IMR-90 (cell line): Measurements from ENCODE around the gene NPFFR2. TPM values are rescaled to one million over a fixed set of nuclear protein-coding genes. Genes with fewer than 3 reads are reported as not detected.

ENCODE experiments used
- ATAC-seq: fragments of 200-7000 bp; cut with Tn5 transposase; 2 replicates; pipeline ENCODE4 v1.9.1; 2020; ENCODE audit warnings: low read depth, mild to moderate bottlenecking, moderate library complexity
- BruUV-seq: library from RNA; stranded (reverse); fragments of 400-500 nt; replicated peaks from 2 replicates; lab custom pipeline; 2021; lab: Mats Ljungman, UMichigan
- CTCF ChIA-PET: fragments of 300-600 bp; formaldehyde crosslinking; extraction: SDS; loops from one replicate; lab custom pipeline; 2021; ENCODE audit warnings: antibody characterized with exemption; lab: Yijun Ruan, JAX
- POLR2A ChIA-PET: fragments of 300-600 bp; sonication (Branson Sonifier 250); formaldehyde crosslinking; loops from one replicate; lab custom pipeline; 2022; ENCODE audit warnings: antibody characterized with exemption; ENCODE audit not compliant: unreplicated experiment; lab: Charles Lee
- DNase-seq: peaks from one replicate; pipeline ENCODE4 v3.0.0; 2013
- H2AFZ ChIP-seq: replicated peaks from 2 replicates; pipeline ENCODE3; 2013; ENCODE audit warnings: low read length, mild to moderate bottlenecking; ENCODE audit not compliant: poor library complexity
- H2AK5ac ChIP-seq: 2 replicates; pipeline ENCODE4 v1.6.1; 2013; ENCODE audit warnings: low read depth, low read length, inconsistent platforms
- H2AK9ac ChIP-seq: replicated peaks from 2 replicates; pipeline ENCODE3; 2013; ENCODE audit warnings: mild to moderate bottlenecking, low read depth, low read length, moderate library complexity; ENCODE audit not compliant: poor library complexity
- H2BK120ac ChIP-seq: 2 replicates; pipeline ENCODE4 v1.6.1; 2013; ENCODE audit warnings: low read depth, low read length, inconsistent platforms
- H2BK15ac ChIP-seq: 3 replicates; pipeline ENCODE4 v1.6.1; 2013; ENCODE audit warnings: low read depth, low read length, inconsistent platforms
- H2BK20ac ChIP-seq: 2 replicates; pipeline ENCODE4 v1.6.1; 2013; ENCODE audit warnings: low read depth, mild to moderate bottlenecking, inconsistent platforms, low read length, moderate library complexity
- H2BK5ac ChIP-seq: 2 replicates; pipeline ENCODE4 v1.6.1; 2013; ENCODE audit warnings: mild to moderate bottlenecking, low read depth, low read length, inconsistent platforms; ENCODE audit not compliant: poor library complexity, severe bottlenecking
- H3K14ac ChIP-seq: replicated peaks from 2 replicates; pipeline ENCODE4 v1.6.1; 2013; ENCODE audit warnings: low read depth, low read length, inconsistent platforms
- H3K18ac ChIP-seq: 2 replicates; pipeline ENCODE4 v1.6.1; 2013; ENCODE audit warnings: low read depth, low read length, control low read depth
- H3K23ac ChIP-seq: 2 replicates; pipeline ENCODE4 v1.6.1; 2013; ENCODE audit warnings: low read depth, low read length, inconsistent platforms
- H3K27ac ChIP-seq: 2 replicates; pipeline ENCODE4 v1.5.1; 2013; ENCODE audit warnings: mild to moderate bottlenecking, control low read depth, low read length; ENCODE audit not compliant: insufficient read depth
- H3K27me3 ChIP-seq: 2 replicates; pipeline ENCODE4 v1.6.1; 2013; ENCODE audit warnings: low read length; ENCODE audit not compliant: control insufficient read depth, insufficient read depth
- H3K36me3 ChIP-seq: 2 replicates; pipeline ENCODE4 v1.6.1; 2013; ENCODE audit warnings: low read length, mixed read lengths; ENCODE audit not compliant: control insufficient read depth, insufficient read depth
- H3K4ac ChIP-seq: 2 replicates; pipeline ENCODE4 v1.6.1; 2013; ENCODE audit warnings: low read depth, low read length, inconsistent platforms
- H3K4me1 ChIP-seq: 2 replicates; pipeline ENCODE4 v1.6.1; 2013; ENCODE audit warnings: low read length, mixed read lengths; ENCODE audit not compliant: control insufficient read depth, insufficient read depth
- H3K4me2 ChIP-seq: 2 replicates; pipeline ENCODE4 v1.6.1; 2013; ENCODE audit warnings: low read depth, mild to moderate bottlenecking, control low read depth, low read length, moderate library complexity
- H3K4me3 ChIP-seq: 2 replicates; pipeline ENCODE4 v1.5.1; 2013; ENCODE audit warnings: low read depth, mild to moderate bottlenecking, control low read depth, low read length, moderate library complexity; ENCODE audit not compliant: insufficient read depth
- H3K56ac ChIP-seq: 2 replicates; pipeline ENCODE4 v1.6.1; 2013; ENCODE audit warnings: low read length, inconsistent platforms; ENCODE audit not compliant: insufficient read depth; ENCODE audit errors: extremely low read depth
- H3K79me1 ChIP-seq, 2 experiments: 2 replicates each; pipeline ENCODE4 v1.6.1; 2013; ENCODE audit warnings: low read length in 2 of 2, inconsistent platforms in 1 of 2, low read depth in 1 of 2
- H3K9ac ChIP-seq: 2 replicates; pipeline ENCODE4 v1.6.1; 2013; ENCODE audit warnings: low read depth, low read length, control low read depth
- H3K9me1 ChIP-seq: 2 replicates; pipeline ENCODE4 v1.6.1; 2013; ENCODE audit warnings: low read length, inconsistent platforms; ENCODE audit not compliant: insufficient read depth
- H3K9me3 ChIP-seq: 2 replicates; pipeline ENCODE4 v1.6.1; 2013; ENCODE audit warnings: low read length; ENCODE audit not compliant: control insufficient read depth, insufficient read depth
- H4K20me1 ChIP-seq: 2 replicates; pipeline ENCODE4 v1.6.1; 2013; ENCODE audit warnings: low read length, inconsistent platforms; ENCODE audit not compliant: insufficient read depth
- H4K5ac ChIP-seq: 2 replicates; pipeline ENCODE4 v1.6.1; 2013; ENCODE audit warnings: mild to moderate bottlenecking, low read depth, low read length, control low read depth
- H4K8ac ChIP-seq, 2 experiments: 2 replicates each; pipeline ENCODE4 v1.6.1; 2013; ENCODE audit warnings: low read depth in 2 of 2, low read length in 2 of 2, control low read depth in 1 of 2, inconsistent platforms in 1 of 2
- H4K91ac ChIP-seq: 2 replicates; pipeline ENCODE4 v1.6.1; 2013; ENCODE audit warnings: low read depth, low read length, inconsistent platforms; ENCODE audit not compliant: insufficient read depth
- CEBPB ChIP-seq: IDR thresholded peaks from 2 replicates; pipeline ENCODE4 v1.6.1; 2012; ENCODE audit warnings: low read depth, low read length, improper control_type of control experiment
- CHD1 ChIP-seq: IDR thresholded peaks from 2 replicates; pipeline ENCODE4 v1.6.1; 2012; ENCODE audit warnings: low read depth, low read length, improper control_type of control experiment
- FOS ChIP-seq: fragments of 150-350 bp; IDR thresholded peaks from 2 replicates; pipeline ENCODE4 v1.6.1; 2016; ENCODE audit warnings: low read depth, low read length
- MAFK ChIP-seq: IDR thresholded peaks from 2 replicates; pipeline ENCODE4 v1.6.1; 2012; ENCODE audit warnings: low read depth, low read length, improper control_type of control experiment
- MAZ ChIP-seq: IDR thresholded peaks from 2 replicates; pipeline ENCODE4 v1.6.1; 2012; ENCODE audit warnings: low read depth, mild to moderate bottlenecking, low read length, improper control_type of control experiment, moderate library complexity, borderline replicate concordance
- NFE2L2 ChIP-seq: fragments of 150-350 bp; IDR thresholded peaks from 2 replicates; pipeline ENCODE4 v1.6.1; 2016; ENCODE audit warnings: low read depth, mild to moderate bottlenecking, low read length
- POLR2A ChIP-seq: IDR thresholded peaks from 2 replicates; pipeline ENCODE4 v1.6.1; 2012; ENCODE audit warnings: mild to moderate bottlenecking, low read depth, low read length
- RAD21 ChIP-seq: IDR thresholded peaks from 2 replicates; pipeline ENCODE4 v1.6.1; 2012; ENCODE audit warnings: low read length, improper control_type of control experiment
- RCOR1 ChIP-seq: IDR thresholded peaks from 2 replicates; pipeline ENCODE4 v1.6.1; 2012; ENCODE audit warnings: mild to moderate bottlenecking, low read length, improper control_type of control experiment; ENCODE audit not compliant: insufficient replicate concordance
- RFX5 ChIP-seq: IDR thresholded peaks from 2 replicates; pipeline ENCODE4 v1.8.0; 2012; ENCODE audit warnings: low read depth, mild to moderate bottlenecking, low read length, moderate library complexity
- SMC3 ChIP-seq: fragments of 150-350 bp; IDR thresholded peaks from 2 replicates; pipeline ENCODE4 v1.6.1; 2016; ENCODE audit warnings: low read depth, mild to moderate bottlenecking, antibody characterized with exemption, low read length, moderate library complexity
- WGBS, 2 experiments: methylation state at CpG; one replicate each; pipeline versions ENCODE4 v1.1.5 to v1.1.7; 2013; ENCODE audit warnings: missing lambda C conversion rate in 2 of 2; ENCODE audit not compliant: insufficient read length in 1 of 2; ENCODE audit errors: extremely low coverage in 2 of 2; 5-methylcytosine and 5-hydroxymethylcytosine counted together
- dilution Hi-C: fragments of 300-500 bp; cut with HindIII; formaldehyde crosslinking; loops from one replicate; pipeline ENCODE4 v1.14.3; 2018; ENCODE audit warnings: low sequenced_read_pairs; ENCODE audit not compliant: unreplicated experiment
- in situ Hi-C: fragments of 300-500 bp; cut with MboI; formaldehyde crosslinking; loops from 3 replicates; pipeline ENCODE4 v1.14.3; 2019; ENCODE audit warnings: low sequenced_read_pairs, inconsistent platforms, mixed read lengths
- intact Hi-C: fragments of 100-400 bp; cut with micrococcal nuclease; formaldehyde crosslinking; loops from 2 replicates; pipeline ENCODE4 v1.10.0; 2022
- polyA plus RNA-seq, 3 experiments: library from polyadenylated mRNA; depleted of rRNA; stranded (reverse); fragments of >200 nt; gene quantifications; 2 replicates each; pipeline ENCODE4 v1.2.3, GENCODE V29; 2012; ENCODE audit warnings: low replicate concordance in 1 of 3
- total RNA-seq: library from RNA; depleted of rRNA; stranded (reverse); fragments of >200 nt; gene quantifications from 2 replicates; pipeline ENCODE4 v1.2.3, GENCODE V29; 2012
- TF ChIP-seq, protein P1 (sequence below): fragments of 150-350 bp; IDR thresholded peaks from 2 replicates; pipeline ENCODE4 v1.6.1; 2017; ENCODE audit warnings: mild to moderate bottlenecking, antibody characterized with exemption, low read length, low read depth
- TF ChIP-seq, protein P2 (sequence below): conservative IDR thresholded peaks from 2 replicates; pipeline ENCODE4 v1.5.1; 2012; ENCODE audit warnings: mild to moderate bottlenecking, low read depth, low read length, improper control_type of control experiment
- TF ChIP-seq, protein P3 (sequence below): fragments of 150-350 bp; IDR thresholded peaks from 2 replicates; pipeline ENCODE4 v1.6.1; 2016; ENCODE audit warnings: low read depth, mild to moderate bottlenecking, low read length, moderate library complexity, borderline replicate concordance

The NPFFR2 gene
- total and polyA plus RNA-seq, 2 of the 4 experiments (the other 2 are of a cell fraction), result not detected

DNA sequence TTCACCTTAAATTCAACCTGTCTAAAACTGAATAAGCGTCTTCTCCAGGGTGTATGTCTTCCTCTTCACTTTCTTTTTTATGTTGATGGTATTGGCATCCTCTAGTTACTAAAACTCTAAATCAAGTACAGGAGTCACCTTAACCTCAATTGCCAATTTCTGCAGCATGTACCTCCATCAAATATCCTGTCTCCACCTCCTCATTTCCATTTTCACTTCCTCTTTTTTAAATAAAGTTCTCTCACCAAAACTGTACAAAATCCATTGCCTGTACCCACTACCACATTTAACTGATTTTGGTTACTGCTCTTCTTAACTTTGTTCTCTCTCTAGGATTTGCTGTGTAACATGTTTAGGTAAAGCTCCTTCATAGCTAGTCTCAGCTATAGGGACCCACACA is 9.2 kb upstream of the NPFFR2 start:
- Histone ChIP-seq H2AK9ac (no peak overlapping the region), H3K27me3 (no peaks in the 10 kb centered on the region), H3K23ac (no peak overlapping the region), H4K5ac (no peak overlapping the region), H3K4me3 (no peak overlapping the region), H4K20me1 (no peaks in the 10 kb centered on the region), H3K9me1 (no peaks in the 10 kb centered on the region), H3K9me3 (no peaks in the 10 kb centered on the region), H2BK5ac (no peak overlapping the region), H2AFZ (no peak overlapping the region), H3K4me2 (no peak overlapping the region), H3K56ac (no peak overlapping the region), H3K4ac (no peak overlapping the region), H3K27ac (no peak overlapping the region), H4K8ac (no peak overlapping the region), H2BK15ac (no peak overlapping the region), H3K79me1 (no peaks in the 10 kb centered on the region), H3K14ac (no peak overlapping the region), H4K91ac (no peak overlapping the region), H2AK5ac (no peak overlapping the region), H3K9ac (no peak overlapping the region), H3K36me3 (no peaks in the 10 kb centered on the region), H2BK120ac (no peak overlapping the region), H3K4me1 (no peaks in the 10 kb centered on the region), H2BK20ac (no peak overlapping the region), H3K18ac (no peak overlapping the region)
- intact Hi-C loops (no loop called here), dilution Hi-C loops (no loop called here), in situ Hi-C loops (no loop called here)
- no TSS peak for BruUV-seq
- CTCF ChIA-PET, result no interaction called here
- POLR2A ChIA-PET, result no interaction called here
- TF ChIP-seq, protein P1, sequence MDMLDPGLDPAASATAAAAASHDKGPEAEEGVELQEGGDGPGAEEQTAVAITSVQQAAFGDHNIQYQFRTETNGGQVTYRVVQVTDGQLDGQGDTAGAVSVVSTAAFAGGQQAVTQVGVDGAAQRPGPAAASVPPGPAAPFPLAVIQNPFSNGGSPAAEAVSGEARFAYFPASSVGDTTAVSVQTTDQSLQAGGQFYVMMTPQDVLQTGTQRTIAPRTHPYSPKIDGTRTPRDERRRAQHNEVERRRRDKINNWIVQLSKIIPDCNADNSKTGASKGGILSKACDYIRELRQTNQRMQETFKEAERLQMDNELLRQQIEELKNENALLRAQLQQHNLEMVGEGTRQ, result no peak
- TF ChIP-seq RCOR1, result no peak
- TF ChIP-seq RAD21, result no peak
- TF ChIP-seq, protein P2, sequence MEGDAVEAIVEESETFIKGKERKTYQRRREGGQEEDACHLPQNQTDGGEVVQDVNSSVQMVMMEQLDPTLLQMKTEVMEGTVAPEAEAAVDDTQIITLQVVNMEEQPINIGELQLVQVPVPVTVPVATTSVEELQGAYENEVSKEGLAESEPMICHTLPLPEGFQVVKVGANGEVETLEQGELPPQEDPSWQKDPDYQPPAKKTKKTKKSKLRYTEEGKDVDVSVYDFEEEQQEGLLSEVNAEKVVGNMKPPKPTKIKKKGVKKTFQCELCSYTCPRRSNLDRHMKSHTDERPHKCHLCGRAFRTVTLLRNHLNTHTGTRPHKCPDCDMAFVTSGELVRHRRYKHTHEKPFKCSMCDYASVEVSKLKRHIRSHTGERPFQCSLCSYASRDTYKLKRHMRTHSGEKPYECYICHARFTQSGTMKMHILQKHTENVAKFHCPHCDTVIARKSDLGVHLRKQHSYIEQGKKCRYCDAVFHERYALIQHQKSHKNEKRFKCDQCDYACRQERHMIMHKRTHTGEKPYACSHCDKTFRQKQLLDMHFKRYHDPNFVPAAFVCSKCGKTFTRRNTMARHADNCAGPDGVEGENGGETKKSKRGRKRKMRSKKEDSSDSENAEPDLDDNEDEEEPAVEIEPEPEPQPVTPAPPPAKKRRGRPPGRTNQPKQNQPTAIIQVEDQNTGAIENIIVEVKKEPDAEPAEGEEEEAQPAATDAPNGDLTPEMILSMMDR, result no peak
- no peak for TF ChIP-seq SMC3
- no peak for TF ChIP-seq POLR2A
- TF ChIP-seq, protein P3, sequence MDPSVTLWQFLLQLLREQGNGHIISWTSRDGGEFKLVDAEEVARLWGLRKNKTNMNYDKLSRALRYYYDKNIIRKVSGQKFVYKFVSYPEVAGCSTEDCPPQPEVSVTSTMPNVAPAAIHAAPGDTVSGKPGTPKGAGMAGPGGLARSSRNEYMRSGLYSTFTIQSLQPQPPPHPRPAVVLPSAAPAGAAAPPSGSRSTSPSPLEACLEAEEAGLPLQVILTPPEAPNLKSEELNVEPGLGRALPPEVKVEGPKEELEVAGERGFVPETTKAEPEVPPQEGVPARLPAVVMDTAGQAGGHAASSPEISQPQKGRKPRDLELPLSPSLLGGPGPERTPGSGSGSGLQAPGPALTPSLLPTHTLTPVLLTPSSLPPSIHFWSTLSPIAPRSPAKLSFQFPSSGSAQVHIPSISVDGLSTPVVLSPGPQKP, result no peak
- no peak for TF ChIP-seq NFE2L2
- no peak for TF ChIP-seq MAZ
- no peak for TF ChIP-seq FOS
- TF ChIP-seq CHD1, result no peak
- TF ChIP-seq RFX5, result no peak
- TF ChIP-seq CEBPB, result no peak
- TF ChIP-seq MAFK, result no peak
- ATAC-seq (no peak), DNase-seq (no peak)
- no CpG with 5 or more reads among the region's 1 CpG for WGBS, 2 experiments
